ENCODE results near the gene ANKRD10.

DNA sequence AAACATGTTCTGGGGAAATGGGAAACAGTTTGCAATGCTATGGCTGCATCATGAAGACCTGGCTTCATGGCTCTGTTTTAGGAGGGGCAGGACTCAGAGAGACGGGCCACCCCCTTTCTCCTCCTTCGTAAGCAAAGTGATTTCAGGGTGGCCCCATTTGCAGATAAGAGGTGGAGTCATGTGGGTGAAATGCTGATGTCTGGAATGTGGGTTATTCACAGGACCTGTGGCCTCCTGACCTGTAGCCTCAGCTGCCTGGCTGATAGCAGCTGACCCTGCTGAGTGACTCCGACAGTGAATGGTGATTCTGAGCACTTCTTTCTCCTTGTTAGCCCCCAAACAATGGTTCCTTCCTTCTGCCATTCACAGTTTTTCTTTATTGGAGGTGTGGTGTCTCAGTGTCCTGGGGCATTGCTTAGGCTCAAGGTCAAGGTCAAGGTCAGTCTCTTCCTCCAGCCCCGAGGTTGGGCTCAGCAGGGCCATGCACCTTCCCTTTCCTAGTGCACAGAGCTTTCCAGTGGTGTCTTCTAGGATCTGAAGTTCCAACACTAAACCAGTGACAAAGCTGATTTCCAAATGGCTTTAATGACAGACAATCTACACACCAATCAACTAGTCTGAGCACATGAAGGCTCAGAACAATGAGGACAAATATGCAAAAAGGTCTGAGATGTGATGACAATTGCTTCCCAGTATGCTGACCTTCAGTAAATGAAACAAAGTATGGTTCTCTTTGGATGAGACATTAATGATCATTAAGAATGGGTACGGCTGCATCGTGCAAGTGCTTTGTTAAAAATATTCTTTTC, 49.6 kb upstream of the ANKRD10 start:
- TF ChIP-seq, protein P1, sequence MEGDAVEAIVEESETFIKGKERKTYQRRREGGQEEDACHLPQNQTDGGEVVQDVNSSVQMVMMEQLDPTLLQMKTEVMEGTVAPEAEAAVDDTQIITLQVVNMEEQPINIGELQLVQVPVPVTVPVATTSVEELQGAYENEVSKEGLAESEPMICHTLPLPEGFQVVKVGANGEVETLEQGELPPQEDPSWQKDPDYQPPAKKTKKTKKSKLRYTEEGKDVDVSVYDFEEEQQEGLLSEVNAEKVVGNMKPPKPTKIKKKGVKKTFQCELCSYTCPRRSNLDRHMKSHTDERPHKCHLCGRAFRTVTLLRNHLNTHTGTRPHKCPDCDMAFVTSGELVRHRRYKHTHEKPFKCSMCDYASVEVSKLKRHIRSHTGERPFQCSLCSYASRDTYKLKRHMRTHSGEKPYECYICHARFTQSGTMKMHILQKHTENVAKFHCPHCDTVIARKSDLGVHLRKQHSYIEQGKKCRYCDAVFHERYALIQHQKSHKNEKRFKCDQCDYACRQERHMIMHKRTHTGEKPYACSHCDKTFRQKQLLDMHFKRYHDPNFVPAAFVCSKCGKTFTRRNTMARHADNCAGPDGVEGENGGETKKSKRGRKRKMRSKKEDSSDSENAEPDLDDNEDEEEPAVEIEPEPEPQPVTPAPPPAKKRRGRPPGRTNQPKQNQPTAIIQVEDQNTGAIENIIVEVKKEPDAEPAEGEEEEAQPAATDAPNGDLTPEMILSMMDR (IDR thresholded peaks at IDR 0.05; ENCODE audit: low read depth, low read length, poor library complexity, severe bottlenecking): no peak
- no peak for TF ChIP-seq EZH2phosphoT487 (IDR thresholded peaks at IDR 0.05; ENCODE audit: borderline replicate concordance, low read length)
